DOHH2 (cell line): ENCODE results near the gene SLC26A6.

ENCODE experiments used
- H3F3A ChIP-seq: fragments of 200-600 bp; sonication (generic), shearing (Covaris generic); 2 replicates; pipeline ENCODE4 v1.6.0; 2016; ENCODE audit warnings: antibody characterized with exemption, mild to moderate bottlenecking; ENCODE audit not compliant: control insufficient read depth, insufficient read depth
- H3K27ac ChIP-seq: fragments of 200-600 bp; sonication (generic); 2 replicates; pipeline ENCODE4 v1.5.1; 2014; ENCODE audit warnings: low read depth, mild to moderate bottlenecking, low read length, moderate library complexity
- H3K27me3 ChIP-seq: fragments of 200-600 bp; sonication (generic); 2 replicates; pipeline ENCODE4 v1.6.1; 2014; ENCODE audit warnings: mild to moderate bottlenecking, low read length, mixed read lengths; ENCODE audit not compliant: control insufficient read depth
- H3K36me3 ChIP-seq: fragments of 200-600 bp; sonication (generic); 2 replicates; pipeline ENCODE4 v1.6.1; 2014; ENCODE audit warnings: mild to moderate bottlenecking, low read length, moderate library complexity, mixed read lengths; ENCODE audit not compliant: control insufficient read depth
- H3K4me1 ChIP-seq: fragments of 200-600 bp; sonication (generic); 2 replicates; pipeline ENCODE4 v1.6.1; 2014; ENCODE audit warnings: mild to moderate bottlenecking, low read length, mixed read lengths; ENCODE audit not compliant: control insufficient read depth
- H3K4me2 ChIP-seq: fragments of 200-600 bp; sonication (generic); 2 replicates; pipeline ENCODE4 v1.6.0; 2014; ENCODE audit warnings: mild to moderate bottlenecking, low read length, moderate library complexity
- H3K4me3 ChIP-seq: fragments of 200-600 bp; sonication (generic); 2 replicates; pipeline ENCODE4 v1.5.1; 2014; ENCODE audit warnings: mild to moderate bottlenecking, low read length, mixed read lengths
- H3K79me2 ChIP-seq: fragments of 200-600 bp; sonication (generic); 2 replicates; pipeline ENCODE4 v1.6.1; 2014; ENCODE audit warnings: mild to moderate bottlenecking, low read length, mixed read lengths; ENCODE audit not compliant: control insufficient read depth
- H3K9me2 ChIP-seq: fragments of 200-600 bp; sonication (generic); replicated peaks from 2 replicates; pipeline ENCODE4 v1.6.1; 2014; ENCODE audit warnings: mild to moderate bottlenecking, low read length, mixed read lengths; ENCODE audit not compliant: control insufficient read depth
- H3K9me3 ChIP-seq: fragments of 200-600 bp; sonication (generic); 2 replicates; pipeline ENCODE4 v1.6.1; 2014; ENCODE audit warnings: antibody characterized with exemption, low read length, mixed read lengths; ENCODE audit not compliant: control insufficient read depth, insufficient read depth
- H4K20me1 ChIP-seq: fragments of 200-600 bp; sonication (generic); 2 replicates; pipeline ENCODE4 v1.6.0; 2014; ENCODE audit warnings: low read depth, mild to moderate bottlenecking, antibody characterized with exemption, low read length, moderate library complexity; ENCODE audit not compliant: control insufficient read depth, insufficient read depth
- EZH2phosphoT487 ChIP-seq: fragments of 200-600 bp; sonication (generic); IDR thresholded peaks from 2 replicates; pipeline ENCODE4 v1.6.1; 2017; ENCODE audit warnings: borderline replicate concordance, mild to moderate bottlenecking, antibody characterized with exemption, low read length, moderate library complexity, mixed read lengths
- TF ChIP-seq, protein P1 (sequence below): fragments of 200-600 bp; sonication (generic); IDR thresholded peaks from one replicate; pipeline ENCODE4 v1.5.1; 2014; ENCODE audit warnings: antibody characterized with exemption, mild to moderate bottlenecking, low read depth, low read length; ENCODE audit not compliant: poor library complexity, severe bottlenecking

SLC26A6 gene

DNA sequence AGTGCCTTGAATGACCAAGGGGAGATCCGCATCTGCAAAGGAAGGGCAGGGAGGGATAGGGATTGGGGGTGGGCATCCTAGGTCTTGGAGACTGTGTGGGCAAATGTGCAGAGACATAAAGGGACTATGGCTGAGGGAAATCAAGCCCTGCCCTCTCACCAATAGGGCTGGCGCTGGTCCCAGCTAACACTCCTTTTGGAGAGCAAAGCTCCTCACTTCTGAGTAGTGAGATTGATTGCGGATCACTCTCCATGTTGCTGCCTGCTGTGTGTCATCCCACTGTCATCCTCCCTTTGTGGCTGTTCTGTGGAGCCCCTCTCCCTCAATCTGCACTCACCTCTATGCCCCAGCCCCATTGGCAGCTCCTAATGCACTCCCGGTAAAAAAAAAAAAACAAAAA is 29.7 kb upstream of the SLC26A6 start:
- H3K27me3 ChIP-seq: no peaks in the 10 kb centered on the region
- H3K36me3 ChIP-seq: no peaks in the 10 kb centered on the region
- H4K20me1 ChIP-seq: no peaks in the 10 kb centered on the region
- no peaks in the 10 kb centered on the region for H3K79me2 ChIP-seq
- H3K4me2 ChIP-seq: no peak overlapping the region
- no peaks in the 10 kb centered on the region; the same call in 1 of the 2 replicates for H3F3A ChIP-seq
- H3K27ac ChIP-seq: no peak overlapping the region
- H3K4me1 ChIP-seq: peaks cover 10% of the 10 kb centered on the region; the same call in 1 of the 2 replicates
- no peaks in the 10 kb centered on the region for H3K9me3 ChIP-seq
- H3K9me2 ChIP-seq: no peaks in the 10 kb centered on the region
- H3K4me3 ChIP-seq: no peak overlapping the region
- no peak for TF ChIP-seq EZH2phosphoT487
- TF ChIP-seq, protein P1, sequence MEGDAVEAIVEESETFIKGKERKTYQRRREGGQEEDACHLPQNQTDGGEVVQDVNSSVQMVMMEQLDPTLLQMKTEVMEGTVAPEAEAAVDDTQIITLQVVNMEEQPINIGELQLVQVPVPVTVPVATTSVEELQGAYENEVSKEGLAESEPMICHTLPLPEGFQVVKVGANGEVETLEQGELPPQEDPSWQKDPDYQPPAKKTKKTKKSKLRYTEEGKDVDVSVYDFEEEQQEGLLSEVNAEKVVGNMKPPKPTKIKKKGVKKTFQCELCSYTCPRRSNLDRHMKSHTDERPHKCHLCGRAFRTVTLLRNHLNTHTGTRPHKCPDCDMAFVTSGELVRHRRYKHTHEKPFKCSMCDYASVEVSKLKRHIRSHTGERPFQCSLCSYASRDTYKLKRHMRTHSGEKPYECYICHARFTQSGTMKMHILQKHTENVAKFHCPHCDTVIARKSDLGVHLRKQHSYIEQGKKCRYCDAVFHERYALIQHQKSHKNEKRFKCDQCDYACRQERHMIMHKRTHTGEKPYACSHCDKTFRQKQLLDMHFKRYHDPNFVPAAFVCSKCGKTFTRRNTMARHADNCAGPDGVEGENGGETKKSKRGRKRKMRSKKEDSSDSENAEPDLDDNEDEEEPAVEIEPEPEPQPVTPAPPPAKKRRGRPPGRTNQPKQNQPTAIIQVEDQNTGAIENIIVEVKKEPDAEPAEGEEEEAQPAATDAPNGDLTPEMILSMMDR: no peak

DNA sequence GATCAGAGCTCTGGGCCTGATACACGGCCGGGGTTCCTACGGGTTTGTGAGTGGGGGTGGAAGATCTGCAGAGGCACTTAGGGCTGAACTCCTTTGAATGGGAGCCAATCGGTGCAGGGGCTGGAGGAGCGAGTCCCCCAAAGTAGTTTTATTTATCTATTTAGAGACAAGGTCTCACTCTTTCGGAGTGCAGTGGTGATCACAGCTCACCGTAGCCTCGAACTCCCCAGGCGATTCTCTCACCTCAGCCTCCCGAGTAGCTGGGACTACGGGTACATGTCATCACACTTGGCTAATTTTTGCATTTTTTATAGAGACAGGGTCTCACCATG is 29.0 kb upstream of the SLC26A6 start:
- peaks cover 10% of the 10 kb centered on the region; the same call in 1 of the 2 replicates for H3K4me1 ChIP-seq
- H3K4me3 ChIP-seq: no peak overlapping the region
- no peaks in the 10 kb centered on the region; the same call in 1 of the 2 replicates for H3F3A ChIP-seq
- TF ChIP-seq, protein P1: peak; percentile 27
- TF ChIP-seq EZH2phosphoT487: no peak
- H3K27me3 ChIP-seq: no peaks in the 10 kb centered on the region
- H3K4me2 ChIP-seq: no peak overlapping the region
- no peaks in the 10 kb centered on the region for H3K9me2 ChIP-seq
- H3K9me3 ChIP-seq: no peaks in the 10 kb centered on the region
- H3K36me3 ChIP-seq: no peaks in the 10 kb centered on the region
- H4K20me1 ChIP-seq: no peaks in the 10 kb centered on the region
- no peaks in the 10 kb centered on the region for H3K79me2 ChIP-seq
- H3K27ac ChIP-seq: no peak overlapping the region

DNA sequence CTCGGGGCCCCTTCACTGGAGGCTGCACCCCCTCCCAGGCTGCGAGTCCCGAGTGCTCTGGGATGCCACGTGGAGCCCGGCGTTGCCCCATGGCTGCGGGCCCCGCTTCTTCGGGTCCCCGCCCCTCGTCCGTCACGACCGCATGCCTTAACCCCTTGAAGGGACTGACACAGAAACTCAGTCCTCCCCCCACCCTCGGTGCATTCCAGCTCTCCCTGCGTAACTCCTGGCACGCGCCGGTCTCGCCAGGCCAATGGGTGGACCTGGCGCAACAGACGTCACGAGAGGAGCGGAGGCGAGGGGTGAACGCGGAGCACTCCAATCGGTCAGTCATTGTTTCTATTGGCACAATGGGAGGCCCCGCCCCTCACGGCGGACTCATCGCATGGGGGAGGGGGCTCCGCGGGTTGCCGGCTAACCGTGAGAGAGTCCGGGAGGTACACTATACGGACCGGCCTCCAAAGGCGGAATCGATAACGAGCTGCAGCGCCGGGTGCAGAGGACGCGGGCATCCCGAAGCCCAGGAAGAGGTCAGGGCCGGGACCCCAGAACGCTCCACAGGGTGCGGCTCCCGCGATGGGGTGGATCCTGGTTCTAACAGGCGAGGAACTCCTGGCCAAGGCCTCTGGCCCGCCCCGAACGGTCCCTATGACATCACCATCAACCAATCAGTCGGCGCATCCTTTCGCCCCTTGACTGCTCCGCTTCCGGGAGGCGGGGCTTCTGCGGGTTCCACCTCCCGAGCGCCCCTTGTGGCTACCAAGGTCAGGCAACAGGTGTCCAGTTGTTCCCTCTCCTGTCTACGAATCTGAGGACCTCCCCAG is 28.4 kb upstream of the SLC26A6 start:
- Histone ChIP-seq H3K4me1 (peaks cover 10% of the 10 kb centered on the region; the same call in 1 of the 2 replicates), H3K27ac (no peak overlapping the region), H3K4me3 (no peak overlapping the region), H3K9me3 (no peaks in the 10 kb centered on the region), H3K79me2 (no peaks in the 10 kb centered on the region), H3K36me3 (no peaks in the 10 kb centered on the region), H4K20me1 (no peaks in the 10 kb centered on the region), H3K4me2 (0 out of 2 replicates have a peak overlapping the region, but pooled peaks have one; percentile 2), H3K27me3 (no peaks in the 10 kb centered on the region), H3K9me2 (no peaks in the 10 kb centered on the region), H3F3A (no peaks in the 10 kb centered on the region; the same call in 1 of the 2 replicates)
- TF ChIP-seq, protein P1: peak; percentile 77
- TF ChIP-seq EZH2phosphoT487: no peak
